ENCODE data around the gene RHBG.

GRCh38 chr1:156378557-156378956 lies 9.5 kb downstream of the RHBG start:
- no peak for TF ChIP-seq CTCF (IDR thresholded peaks at IDR 0.05)
- TF ChIP-seq EP300 (IDR thresholded peaks at IDR 0.05) = no peak
- TF ChIP-seq POLR2A (IDR thresholded peaks at IDR 0.05; ENCODE audit: low read depth) = no peak
- TF ChIP-seq POLR2AphosphoS5 (IDR thresholded peaks at IDR 0.05) = no peak
